ENCODE measurements around the gene PKN3. TPM values are rescaled to one million over a fixed set of nuclear protein-coding genes. Genes with fewer than 3 reads are reported as not detected.

The PKN3 gene
- total RNA-seq, 4 donors from 2014 or later, result 1.9 to 20.1 (median 5.8) TPM

DNA sequence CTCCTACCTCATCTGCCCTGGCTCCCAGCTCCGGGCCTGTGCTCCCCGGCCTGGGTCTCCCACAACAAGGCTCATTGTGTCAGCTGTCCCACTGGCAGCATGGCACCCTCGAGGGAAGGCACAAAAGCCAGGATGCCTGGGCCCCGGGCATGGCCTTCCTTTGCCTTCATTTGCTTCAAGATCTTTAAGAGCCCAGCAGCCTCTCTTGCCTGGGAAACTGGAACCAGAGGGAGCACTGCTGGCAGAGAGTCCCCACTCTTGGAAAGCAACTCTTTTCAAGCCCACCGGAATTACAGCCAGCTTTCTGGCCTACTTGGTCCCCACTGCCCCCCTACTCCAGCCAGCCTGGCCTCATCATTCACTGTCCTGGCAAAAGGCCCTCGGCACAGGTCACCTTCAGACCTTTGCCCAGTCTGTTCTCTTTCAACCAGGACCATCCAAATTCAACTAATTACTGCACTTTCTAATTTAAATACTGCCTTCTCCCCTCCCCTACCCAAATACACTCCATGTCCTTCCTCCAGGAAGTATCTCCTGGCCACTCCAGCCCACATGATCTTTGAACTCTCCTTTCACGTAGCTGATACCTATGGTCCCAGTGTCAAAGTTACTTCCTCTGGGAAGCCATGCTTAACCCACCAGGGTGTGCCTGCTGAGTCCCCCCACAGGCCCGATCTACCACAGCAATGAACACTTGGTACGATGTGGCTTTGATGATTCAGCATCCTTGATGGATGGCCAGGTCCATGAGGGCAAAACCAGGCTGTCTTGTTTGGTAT, 60.6 kb downstream of the PKN3 start:
- no peak for DNase-seq
- no peak overlapping the region for H3K27ac ChIP-seq
- no peaks in the 10 kb centered on the region for H3K27me3 ChIP-seq
- no peaks in the 10 kb centered on the region for H3K36me3 ChIP-seq
- in situ Hi-C loops (cut with MboI; ENCODE audit: low pct_ligation_motif_present in 1 of 4, low pct_unique_long_range_greater_than_20kb in 1 of 4, low sequenced_read_pairs in 3 of 4) (no loop called here), intact Hi-C loops (cut with DNase I; ENCODE audit: low total_unique reads) (no loop called here)
- H3K9me3 ChIP-seq, result no peaks in the 10 kb centered on the region
- no peak overlapping the region for H3K4me3 ChIP-seq
- 79 to 81% methylated on average over 3 to 9 of the region's 9 CpGs for WGBS, 2 donors (ENCODE audit: low coverage in 1 of 2)
- TF ChIP-seq EP300 (IDR thresholded peaks at IDR 0.05; ENCODE audit: low read depth) (no peak), POLR2AphosphoS5 (IDR thresholded peaks at IDR 0.05) (no peak), POLR2A (IDR thresholded peaks at IDR 0.05) (no peak)
- TF ChIP-seq, protein P1, sequence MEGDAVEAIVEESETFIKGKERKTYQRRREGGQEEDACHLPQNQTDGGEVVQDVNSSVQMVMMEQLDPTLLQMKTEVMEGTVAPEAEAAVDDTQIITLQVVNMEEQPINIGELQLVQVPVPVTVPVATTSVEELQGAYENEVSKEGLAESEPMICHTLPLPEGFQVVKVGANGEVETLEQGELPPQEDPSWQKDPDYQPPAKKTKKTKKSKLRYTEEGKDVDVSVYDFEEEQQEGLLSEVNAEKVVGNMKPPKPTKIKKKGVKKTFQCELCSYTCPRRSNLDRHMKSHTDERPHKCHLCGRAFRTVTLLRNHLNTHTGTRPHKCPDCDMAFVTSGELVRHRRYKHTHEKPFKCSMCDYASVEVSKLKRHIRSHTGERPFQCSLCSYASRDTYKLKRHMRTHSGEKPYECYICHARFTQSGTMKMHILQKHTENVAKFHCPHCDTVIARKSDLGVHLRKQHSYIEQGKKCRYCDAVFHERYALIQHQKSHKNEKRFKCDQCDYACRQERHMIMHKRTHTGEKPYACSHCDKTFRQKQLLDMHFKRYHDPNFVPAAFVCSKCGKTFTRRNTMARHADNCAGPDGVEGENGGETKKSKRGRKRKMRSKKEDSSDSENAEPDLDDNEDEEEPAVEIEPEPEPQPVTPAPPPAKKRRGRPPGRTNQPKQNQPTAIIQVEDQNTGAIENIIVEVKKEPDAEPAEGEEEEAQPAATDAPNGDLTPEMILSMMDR (IDR thresholded peaks at IDR 0.05), result no peak
- peaks cover 0 to 7% (median 0%) of the 10 kb centered on the region in 4 donors for H3K4me1 ChIP-seq

DNA sequence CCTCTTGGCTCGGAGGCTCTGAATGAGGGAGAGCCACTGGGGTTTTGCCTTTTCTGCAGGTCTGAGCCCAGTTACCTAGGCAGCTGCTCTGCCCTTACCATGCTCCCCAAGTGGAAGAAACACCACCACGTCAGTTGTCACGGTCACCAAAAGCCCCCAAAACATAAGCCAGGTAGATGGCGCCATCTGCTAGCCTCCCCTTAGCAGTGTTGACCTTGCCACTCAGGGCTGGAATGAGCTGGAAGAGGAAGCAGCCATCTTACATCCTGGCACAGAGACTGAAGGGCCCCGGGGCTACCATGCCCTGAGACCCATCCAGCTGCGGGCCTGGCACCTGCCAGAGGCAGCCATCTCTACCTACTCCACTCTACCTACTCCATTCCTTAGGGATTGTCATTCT, 62.1 kb downstream of the PKN3 start:
- H3K36me3 ChIP-seq, result no peaks in the 10 kb centered on the region
- in situ Hi-C loops (cut with MboI; ENCODE audit: low pct_ligation_motif_present in 1 of 4, low pct_unique_long_range_greater_than_20kb in 1 of 4, low sequenced_read_pairs in 3 of 4), result no loop called here
- DNase-seq, result no peak
- peaks cover 0 to 7% (median 0%) of the 10 kb centered on the region in 4 donors for H3K4me1 ChIP-seq
- TF ChIP-seq POLR2AphosphoS5 (IDR thresholded peaks at IDR 0.05) (no peak), POLR2A (IDR thresholded peaks at IDR 0.05) (no peak), EP300 (IDR thresholded peaks at IDR 0.05; ENCODE audit: low read depth) (no peak)
- TF ChIP-seq, protein P1 (IDR thresholded peaks at IDR 0.05), result no peak
- H3K4me3 ChIP-seq, result no peak overlapping the region
- H3K27me3 ChIP-seq, result no peaks in the 10 kb centered on the region
- H3K27ac ChIP-seq, result no peak overlapping the region
- WGBS, 2 donors (ENCODE audit: low coverage in 1 of 2), result 96% methylated on average over 6 of the region's 6 CpGs; no CpG with 5 or more reads in 1 of the 2 donors
- no peaks in the 10 kb centered on the region for H3K9me3 ChIP-seq
- intact Hi-C loops (cut with DNase I; ENCODE audit: low total_unique reads), result no loop called here

DNA sequence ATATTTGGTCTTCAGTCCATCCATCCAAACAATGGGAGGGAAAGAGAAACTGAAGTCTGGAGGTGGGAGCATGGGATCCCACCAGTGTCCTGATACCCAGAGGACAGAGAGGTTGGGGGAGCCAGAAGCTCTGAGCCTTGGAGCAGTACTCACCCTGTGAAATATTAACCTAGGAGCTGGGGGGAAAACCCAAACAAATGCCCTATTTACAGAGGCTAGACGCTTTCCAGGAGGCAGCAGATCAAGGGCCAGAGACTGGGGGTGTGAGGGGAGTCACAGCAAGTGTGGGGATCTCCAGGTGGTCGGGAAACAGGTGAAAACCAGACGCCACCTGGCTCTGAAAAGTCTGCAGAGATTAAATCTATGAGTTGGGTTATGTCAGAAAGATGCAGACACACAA, 63.2 kb downstream of the PKN3 start:
- no peaks in the 10 kb centered on the region for H3K36me3 ChIP-seq
- intact Hi-C loops (cut with DNase I; ENCODE audit: low total_unique reads), result no loop called here
- 54 to 69% methylated on average over 3 of the region's 3 CpGs for WGBS, 2 donors (ENCODE audit: low coverage in 1 of 2)
- peaks cover 6 to 14% (median 9%) of the 10 kb centered on the region in 4 donors for H3K4me1 ChIP-seq
- no peak for DNase-seq
- H3K27me3 ChIP-seq, result no peaks in the 10 kb centered on the region
- no peak overlapping the region for H3K4me3 ChIP-seq
- H3K27ac ChIP-seq, result no peak overlapping the region
- no peak for TF ChIP-seq POLR2A (IDR thresholded peaks at IDR 0.05)
- TF ChIP-seq, protein P1 (IDR thresholded peaks at IDR 0.05), result no peak
- TF ChIP-seq POLR2AphosphoS5 (IDR thresholded peaks at IDR 0.05), result no peak
- TF ChIP-seq EP300 (IDR thresholded peaks at IDR 0.05; ENCODE audit: low read depth), result no peak
- in situ Hi-C loops (cut with MboI; ENCODE audit: low pct_ligation_motif_present in 1 of 4, low pct_unique_long_range_greater_than_20kb in 1 of 4, low sequenced_read_pairs in 3 of 4), result no loop called here
- H3K9me3 ChIP-seq, result no peaks in the 10 kb centered on the region

DNA sequence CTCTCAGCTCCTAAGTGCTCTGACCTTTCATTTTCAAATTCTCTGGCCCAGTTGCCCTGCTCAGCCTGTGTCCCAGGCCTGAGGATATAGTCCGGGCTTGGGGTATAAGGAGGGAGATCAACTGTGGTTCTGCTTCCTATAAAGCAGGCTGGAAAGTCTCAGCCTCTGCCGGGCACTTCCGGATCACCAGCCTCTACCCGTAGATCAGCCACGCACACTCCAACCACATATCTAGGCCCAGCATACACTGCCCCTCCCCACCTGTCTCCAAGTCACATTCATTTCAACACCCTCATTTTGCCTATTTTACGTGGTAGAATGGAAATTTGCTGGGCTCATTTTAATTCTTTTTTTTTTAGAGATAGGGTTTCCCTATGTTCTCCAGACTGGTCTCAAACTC, 66.3 kb downstream of the PKN3 start:
- no peak for DNase-seq
- H3K9me3 ChIP-seq, result no peaks in the 10 kb centered on the region
- in situ Hi-C loops (cut with MboI; ENCODE audit: low pct_ligation_motif_present in 1 of 4, low pct_unique_long_range_greater_than_20kb in 1 of 4, low sequenced_read_pairs in 3 of 4), result no loop called here
- WGBS, 2 donors (ENCODE audit: low coverage in 1 of 2), result 87% methylated on average over 6 of the region's 6 CpGs; no CpG with 5 or more reads in 1 of the 2 donors
- intact Hi-C loops (cut with DNase I; ENCODE audit: low total_unique reads), result no loop called here
- TF ChIP-seq, protein P1 (IDR thresholded peaks at IDR 0.05), result no peak
- TF ChIP-seq EP300 (IDR thresholded peaks at IDR 0.05; ENCODE audit: low read depth), result no peak
- no peak for TF ChIP-seq POLR2A (IDR thresholded peaks at IDR 0.05)
- H3K27me3 ChIP-seq, result no peaks in the 10 kb centered on the region
- H3K4me3 ChIP-seq, result no peak overlapping the region
- H3K4me1 ChIP-seq, result peaks cover 9 to 21% (median 14%) of the 10 kb centered on the region in 4 donors
- H3K36me3 ChIP-seq, result no peaks in the 10 kb centered on the region
- no peak overlapping the region for H3K27ac ChIP-seq

Small RNA genes within 50 kb of the gene (small RNA-seq; reads per million reads assigned to genes)
- gene RF00017 (0 reads per million in 4 donors), gene RN7SL560P (0 reads per million in 4 donors)

Other genes with a start within 250 kb of the PKN3 start
- gene ODF2, start 246.5 kb upstream of the PKN3 start, total RNA-seq, result 10 to 100 TPM; 13.2 to 62.3 (median 19.8) TPM
- gene GLE1, start 197.8 kb upstream of the PKN3 start, total RNA-seq, result 100 to 1,000 TPM in 1 of 4 donors, 10 to 100 TPM in 3; 24.3 to 120 (median 58.7) TPM
- gene SPTAN1, start 149.9 kb upstream of the PKN3 start, total RNA-seq, result 100 to 1,000 TPM; 234 to 464 (median 328) TPM
- 100 to 1,000 TPM in 2 of 4 donors, 10 to 100 TPM in 2; 41.4 to 160 (median 94.9) TPM for gene DYNC2I2, start 45.7 kb upstream of the PKN3 start, total RNA-seq
- 100 to 1,000 TPM in 1 of 4 donors, 10 to 100 TPM in 3; 29.2 to 153 (median 64.4) TPM for gene SET, start 13.3 kb upstream of the PKN3 start, total RNA-seq
- 100 to 1,000 TPM in 2 of 4 donors, 10 to 100 TPM in 2; 35.6 to 190 (median 123) TPM for gene ZDHHC12, start 21.6 kb downstream of the PKN3 start, total RNA-seq
- gene ZER1, start 69.4 kb downstream of the PKN3 start, total RNA-seq, result 100 to 1,000 TPM in 1 of 4 donors, 10 to 100 TPM in 3; 57.5 to 116 (median 73.8) TPM
- gene TBC1D13, start 84.8 kb downstream of the PKN3 start, total RNA-seq, result 100 to 1,000 TPM in 1 of 4 donors, 10 to 100 TPM in 2, 1 to 10 TPM in 1; 9.6 to 244 (median 21.6) TPM
- gene ENDOG, start 116.0 kb downstream of the PKN3 start, total RNA-seq, result 10 to 100 TPM; 29.7 to 83.0 (median 52.8) TPM
- gene SPOUT1, start 127.3 kb downstream of the PKN3 start, total RNA-seq, result 10 to 100 TPM; 19.5 to 48.3 (median 26.6) TPM
- 1 to 10 TPM in 2 of 4 donors, not detected in 2; 1.6 to 3.5 TPM for gene KYAT1, start 179.4 kb downstream of the PKN3 start, total RNA-seq
- 100 to 1,000 TPM in 1 of 4 donors, 10 to 100 TPM in 3; 29.4 to 116 (median 35.5) TPM for gene LRRC8A, start 179.6 kb downstream of the PKN3 start, total RNA-seq
- 10 to 100 TPM in 1 of 4 donors, 1 to 10 TPM in 3; 3.2 to 22.4 (median 5.5) TPM for gene PHYHD1, start 218.5 kb downstream of the PKN3 start, total RNA-seq
- 10 to 100 TPM in 3 of 4 donors, 1 to 10 TPM in 1; 9.2 to 20.6 (median 11.7) TPM for gene DOLK, start 245.1 kb downstream of the PKN3 start, total RNA-seq
- 10 to 100 TPM; 18.0 to 79.3 (median 38.4) TPM for gene NUP188, start 245.2 kb downstream of the PKN3 start, total RNA-seq